ENCODE results near the gene ITPRIPL2.

ITPRIPL2 gene

DNA sequence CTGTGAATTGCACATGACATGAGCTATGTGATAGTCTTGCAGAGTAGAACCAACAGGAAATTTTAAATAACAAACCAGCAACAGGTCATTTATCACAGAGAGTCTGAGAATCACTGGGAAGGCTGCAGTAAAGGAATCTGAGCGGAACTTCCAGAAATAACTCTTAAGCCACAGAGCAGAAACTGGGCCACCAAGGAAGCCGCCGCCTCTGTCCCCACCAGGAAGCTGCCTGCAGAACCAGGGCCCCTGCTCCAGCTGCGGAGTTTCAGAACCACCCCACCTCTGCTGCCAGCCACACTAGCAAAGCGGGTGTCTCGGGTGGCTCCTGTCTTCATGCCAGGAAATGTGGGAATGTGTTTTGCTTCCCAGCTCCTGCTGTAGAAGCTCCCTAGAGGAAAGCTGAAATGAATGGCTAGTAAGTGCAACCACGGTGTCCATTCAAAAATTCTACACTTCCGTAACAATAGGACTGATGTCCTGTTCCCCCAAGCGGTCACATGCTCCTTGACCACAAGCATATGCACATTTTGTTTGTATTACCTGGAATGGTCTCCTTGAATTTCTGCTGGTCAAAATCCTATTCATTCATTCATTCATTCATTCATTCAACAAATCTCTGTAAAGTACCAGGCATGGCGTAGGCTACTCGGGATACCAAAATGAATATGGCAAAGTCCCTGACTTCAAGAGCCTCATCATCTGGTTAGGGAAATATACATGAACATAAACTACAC, 7.7 kb upstream of the ITPRIPL2 start:
- FAIRE-seq, result no peak
- TF ChIP-seq POLR2A (IDR thresholded peaks at IDR 0.05; ENCODE audit: low read depth, low read length), result no peak
- no peak for TF ChIP-seq POU2F2 (IDR thresholded peaks at IDR 0.05; ENCODE audit: low read depth, low read length)
- no peak for TF ChIP-seq PAX5 (IDR thresholded peaks at IDR 0.05; ENCODE audit: insufficient read depth, low read length, severe bottlenecking)
- TF ChIP-seq SPI1 (IDR thresholded peaks at IDR 0.05; ENCODE audit: low read depth, low read length), result no peak
- TF ChIP-seq POLR2AphosphoS5 (IDR thresholded peaks at IDR 0.05; ENCODE audit: low read depth, low read length), result no peak
- TF ChIP-seq TAF1 (IDR thresholded peaks at IDR 0.05; ENCODE audit: low read depth, low read length), result no peak
- DNase-seq (ENCODE audit: insufficient read length, low spot score), result no peak

DNA sequence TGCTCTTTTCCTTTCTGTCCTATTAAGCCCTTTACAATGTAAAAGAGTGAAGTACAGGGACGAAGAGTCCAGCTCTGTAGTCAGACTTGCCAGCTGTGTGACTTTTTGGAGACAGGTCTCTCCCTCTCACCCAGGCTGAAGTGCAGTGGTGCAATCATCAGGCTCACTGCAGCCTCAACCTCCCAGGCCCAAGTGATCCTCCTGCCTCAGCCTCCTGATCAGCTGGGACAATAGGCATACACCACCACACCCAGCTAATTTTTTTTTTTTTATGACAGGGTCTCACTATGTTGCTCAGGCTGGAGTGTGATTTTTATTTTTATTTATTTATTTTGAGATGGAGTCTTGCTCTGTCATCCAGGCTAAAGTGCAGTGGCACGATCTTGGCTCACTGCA, 7.1 kb upstream of the ITPRIPL2 start:
- TF ChIP-seq POLR2A (IDR thresholded peaks at IDR 0.05; ENCODE audit: low read depth, low read length), result no peak
- no peak for TF ChIP-seq POU2F2 (IDR thresholded peaks at IDR 0.05; ENCODE audit: low read depth, low read length)
- no peak for TF ChIP-seq SPI1 (IDR thresholded peaks at IDR 0.05; ENCODE audit: low read depth, low read length)
- TF ChIP-seq PAX5 (IDR thresholded peaks at IDR 0.05; ENCODE audit: insufficient read depth, low read length, severe bottlenecking), result no peak
- no peak for TF ChIP-seq POLR2AphosphoS5 (IDR thresholded peaks at IDR 0.05; ENCODE audit: low read depth, low read length)
- TF ChIP-seq TAF1 (IDR thresholded peaks at IDR 0.05; ENCODE audit: low read depth, low read length), result no peak
- FAIRE-seq, result no peak
- DNase-seq (ENCODE audit: insufficient read length, low spot score), result no peak

DNA sequence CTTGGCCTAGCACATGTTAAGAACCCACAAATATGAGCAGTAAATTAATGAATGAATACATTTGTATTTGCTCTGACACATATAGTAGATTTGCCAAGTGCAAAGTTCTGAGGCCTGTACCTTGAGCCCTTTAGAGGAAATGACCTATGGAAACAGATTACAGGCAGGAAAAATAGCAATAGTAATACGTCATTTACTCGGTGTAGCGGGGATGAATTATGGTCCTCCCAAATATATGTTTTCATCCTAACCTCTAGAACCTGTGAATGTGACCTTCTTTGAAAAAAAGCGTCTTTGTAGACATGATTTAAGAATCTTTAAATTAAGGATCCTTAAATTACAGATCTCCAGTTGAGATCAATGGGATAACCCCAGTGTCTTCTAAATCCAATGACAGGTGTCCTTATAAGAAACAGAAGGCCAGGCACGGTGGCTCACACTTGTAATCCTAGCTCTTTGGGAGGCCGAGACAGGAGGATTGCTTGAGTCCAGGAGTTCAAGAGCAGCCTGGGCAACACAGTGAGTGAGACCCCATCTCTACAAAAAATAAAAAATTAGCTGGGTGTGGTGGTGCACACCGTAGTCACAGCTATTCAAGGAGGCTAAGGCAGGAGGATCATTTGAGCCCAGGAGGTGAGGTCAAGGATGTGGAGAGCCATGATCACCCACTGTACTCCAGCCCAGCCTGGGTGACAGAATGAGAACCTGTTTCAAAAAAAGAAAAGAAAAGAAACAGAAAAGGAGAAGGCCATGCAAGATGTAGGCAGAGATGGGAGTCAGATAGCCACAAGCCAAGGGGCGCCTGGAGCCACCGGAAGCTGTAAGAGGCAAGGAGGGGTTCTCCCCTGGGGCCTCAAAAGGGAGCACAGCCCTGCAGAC, 5.1 kb upstream of the ITPRIPL2 start:
- DNase-seq (ENCODE audit: insufficient read length, low spot score) (no peak), FAIRE-seq (no peak)
- TF ChIP-seq POLR2A (IDR thresholded peaks at IDR 0.05; ENCODE audit: low read depth, low read length), result no peak
- TF ChIP-seq PAX5 (IDR thresholded peaks at IDR 0.05; ENCODE audit: insufficient read depth, low read length, severe bottlenecking), result no peak
- no peak for TF ChIP-seq POU2F2 (IDR thresholded peaks at IDR 0.05; ENCODE audit: low read depth, low read length)
- TF ChIP-seq TAF1 (IDR thresholded peaks at IDR 0.05; ENCODE audit: low read depth, low read length), result no peak
- no peak for TF ChIP-seq POLR2AphosphoS5 (IDR thresholded peaks at IDR 0.05; ENCODE audit: low read depth, low read length)
- TF ChIP-seq SPI1 (IDR thresholded peaks at IDR 0.05; ENCODE audit: low read depth, low read length), result no peak

DNA sequence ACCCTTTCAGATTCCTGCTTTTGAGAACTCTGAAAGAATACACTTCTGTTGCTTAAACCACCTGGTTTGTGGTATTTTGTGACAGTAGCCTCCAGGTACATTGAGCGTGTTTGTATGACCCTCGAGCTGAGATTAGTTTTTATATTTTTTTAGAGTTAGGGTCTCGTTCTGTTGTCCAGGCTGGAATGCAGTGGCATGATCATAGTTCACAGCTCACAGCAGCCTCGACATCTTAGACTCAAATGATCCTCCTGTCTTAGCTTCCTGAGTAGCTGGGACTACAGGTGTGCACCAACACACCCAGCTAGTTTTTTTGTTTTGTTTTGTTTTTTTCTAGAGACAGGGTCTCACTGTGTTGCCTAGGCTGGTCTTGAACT, 4.5 kb upstream of the ITPRIPL2 start:
- FAIRE-seq (no peak), DNase-seq (ENCODE audit: insufficient read length, low spot score) (no peak)
- TF ChIP-seq PAX5 (IDR thresholded peaks at IDR 0.05; ENCODE audit: insufficient read depth, low read length, severe bottlenecking), result no peak
- no peak for TF ChIP-seq TAF1 (IDR thresholded peaks at IDR 0.05; ENCODE audit: low read depth, low read length)
- TF ChIP-seq SPI1 (IDR thresholded peaks at IDR 0.05; ENCODE audit: low read depth, low read length), result no peak
- no peak for TF ChIP-seq POLR2A (IDR thresholded peaks at IDR 0.05; ENCODE audit: low read depth, low read length)
- no peak for TF ChIP-seq POU2F2 (IDR thresholded peaks at IDR 0.05; ENCODE audit: low read depth, low read length)
- TF ChIP-seq POLR2AphosphoS5 (IDR thresholded peaks at IDR 0.05; ENCODE audit: low read depth, low read length), result no peak

DNA sequence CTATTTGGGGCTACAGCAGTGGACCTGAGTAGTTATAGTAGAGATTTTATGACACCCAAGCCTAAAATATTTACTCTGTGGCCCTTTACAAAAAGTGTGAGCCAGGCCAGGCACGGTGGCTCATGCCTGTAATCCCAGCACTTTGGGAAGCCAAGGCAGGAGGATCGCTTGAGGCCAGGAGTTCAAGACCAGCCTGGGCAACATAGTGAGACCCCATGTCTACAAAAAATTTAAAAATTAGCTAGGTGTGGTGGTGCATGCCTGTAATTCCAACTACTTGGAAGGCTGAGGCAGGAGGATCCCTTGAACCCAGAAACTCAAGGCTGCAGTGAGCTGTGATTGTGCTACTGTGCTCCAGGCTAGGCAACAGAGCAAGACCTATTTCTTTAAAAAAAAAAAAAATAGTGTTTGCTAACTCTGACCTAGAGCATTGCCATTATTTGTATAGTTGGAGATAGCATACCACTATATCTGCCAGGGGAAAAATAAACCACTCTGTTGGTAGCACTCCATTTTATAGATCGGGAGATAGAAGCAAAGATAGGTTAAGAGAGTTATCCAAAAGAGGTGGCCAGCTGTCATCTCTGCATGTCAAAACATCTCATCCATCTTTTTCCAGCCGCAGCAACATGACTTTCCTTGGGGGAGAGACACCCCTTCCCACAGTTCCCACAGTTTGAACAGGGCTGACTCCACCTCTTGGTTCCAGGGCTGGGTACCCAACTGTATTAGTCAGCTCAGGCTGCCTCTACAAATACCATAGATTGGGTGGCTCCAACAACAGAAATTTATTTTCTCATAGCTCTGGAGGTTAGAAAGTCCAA, 3.0 kb upstream of the ITPRIPL2 start:
- DNase-seq (ENCODE audit: insufficient read length, low spot score), result no peak
- no peak for FAIRE-seq
- no peak for TF ChIP-seq TAF1 (IDR thresholded peaks at IDR 0.05; ENCODE audit: low read depth, low read length)
- TF ChIP-seq SPI1 (IDR thresholded peaks at IDR 0.05; ENCODE audit: low read depth, low read length), result no peak
- no peak for TF ChIP-seq POU2F2 (IDR thresholded peaks at IDR 0.05; ENCODE audit: low read depth, low read length)
- TF ChIP-seq POLR2A (IDR thresholded peaks at IDR 0.05; ENCODE audit: low read depth, low read length), result no peak
- TF ChIP-seq PAX5 (IDR thresholded peaks at IDR 0.05; ENCODE audit: insufficient read depth, low read length, severe bottlenecking), result no peak
- no peak for TF ChIP-seq POLR2AphosphoS5 (IDR thresholded peaks at IDR 0.05; ENCODE audit: low read depth, low read length)

DNA sequence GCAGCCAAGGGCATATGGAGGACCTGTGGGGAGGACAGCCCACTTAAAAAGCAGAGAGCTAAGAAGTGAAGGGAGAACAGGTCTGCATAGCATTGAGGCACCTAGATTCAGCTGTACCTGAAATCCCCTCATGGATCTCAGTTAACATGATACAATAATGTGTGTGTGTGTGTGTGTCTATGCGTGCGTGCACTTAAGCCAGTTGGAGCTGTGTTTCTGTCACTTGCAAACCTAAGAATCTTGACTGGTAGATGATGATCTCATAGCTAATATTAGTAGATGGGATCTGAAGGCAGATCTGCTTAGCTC, 1.7 kb upstream of the ITPRIPL2 start:
- DNase-seq (ENCODE audit: insufficient read length, low spot score), result no peak
- TF ChIP-seq SPI1 (IDR thresholded peaks at IDR 0.05; ENCODE audit: low read depth, low read length) (no peak), TAF1 (IDR thresholded peaks at IDR 0.05; ENCODE audit: low read depth, low read length) (no peak), POU2F2 (IDR thresholded peaks at IDR 0.05; ENCODE audit: low read depth, low read length) (no peak), POLR2AphosphoS5 (IDR thresholded peaks at IDR 0.05; ENCODE audit: low read depth, low read length) (no peak), PAX5 (IDR thresholded peaks at IDR 0.05; ENCODE audit: insufficient read depth, low read length, severe bottlenecking) (no peak), POLR2A (IDR thresholded peaks at IDR 0.05; ENCODE audit: low read depth, low read length) (no peak)
- no peak for FAIRE-seq

DNA sequence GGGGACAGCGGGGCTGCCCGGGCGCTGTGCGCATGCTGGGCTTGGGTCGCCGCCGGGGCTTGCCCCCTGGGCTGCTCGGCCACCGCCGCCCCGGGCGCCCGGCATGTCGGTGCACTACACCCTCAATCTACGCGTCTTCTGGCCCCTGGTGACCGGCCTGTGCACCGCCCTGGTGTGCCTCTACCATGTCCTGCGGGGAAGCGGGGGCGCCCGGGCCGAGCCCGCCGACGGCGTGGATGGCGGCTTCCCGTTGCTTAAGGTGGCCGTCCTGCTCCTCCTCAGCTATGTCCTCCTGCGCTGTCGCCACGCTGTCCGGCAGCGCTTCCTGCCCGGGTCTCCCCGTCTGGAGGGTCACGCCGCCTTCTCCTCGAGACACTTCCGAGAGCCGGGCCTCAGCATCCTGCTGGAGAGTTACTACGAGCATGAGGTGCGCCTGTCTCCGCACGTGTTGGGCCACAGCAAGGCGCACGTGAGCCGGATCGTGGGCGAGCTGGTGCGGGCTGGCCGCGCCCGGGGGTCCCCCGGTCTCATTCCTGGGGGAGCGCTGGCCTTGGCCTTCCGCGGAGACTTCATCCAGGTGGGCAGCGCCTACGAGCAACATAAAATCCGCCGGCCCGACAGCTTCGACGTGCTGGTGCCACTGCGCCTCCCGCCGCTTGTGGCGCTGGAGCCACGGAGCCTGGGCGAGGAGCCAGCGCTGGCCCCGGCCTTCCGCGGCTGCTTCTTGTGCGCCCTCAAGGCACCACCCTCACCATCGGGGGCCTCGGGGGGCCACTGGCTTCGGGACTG, 789 bp downstream of the ITPRIPL2 start:
- DNase-seq (ENCODE audit: insufficient read length, low spot score) (peak; percentile 43), FAIRE-seq (no peak)
- TF ChIP-seq POLR2AphosphoS5 (IDR thresholded peaks at IDR 0.05; ENCODE audit: low read depth, low read length) (no peak), TAF1 (IDR thresholded peaks at IDR 0.05; ENCODE audit: low read depth, low read length) (no peak), POLR2A (IDR thresholded peaks at IDR 0.05; ENCODE audit: low read depth, low read length) (no peak)

DNA sequence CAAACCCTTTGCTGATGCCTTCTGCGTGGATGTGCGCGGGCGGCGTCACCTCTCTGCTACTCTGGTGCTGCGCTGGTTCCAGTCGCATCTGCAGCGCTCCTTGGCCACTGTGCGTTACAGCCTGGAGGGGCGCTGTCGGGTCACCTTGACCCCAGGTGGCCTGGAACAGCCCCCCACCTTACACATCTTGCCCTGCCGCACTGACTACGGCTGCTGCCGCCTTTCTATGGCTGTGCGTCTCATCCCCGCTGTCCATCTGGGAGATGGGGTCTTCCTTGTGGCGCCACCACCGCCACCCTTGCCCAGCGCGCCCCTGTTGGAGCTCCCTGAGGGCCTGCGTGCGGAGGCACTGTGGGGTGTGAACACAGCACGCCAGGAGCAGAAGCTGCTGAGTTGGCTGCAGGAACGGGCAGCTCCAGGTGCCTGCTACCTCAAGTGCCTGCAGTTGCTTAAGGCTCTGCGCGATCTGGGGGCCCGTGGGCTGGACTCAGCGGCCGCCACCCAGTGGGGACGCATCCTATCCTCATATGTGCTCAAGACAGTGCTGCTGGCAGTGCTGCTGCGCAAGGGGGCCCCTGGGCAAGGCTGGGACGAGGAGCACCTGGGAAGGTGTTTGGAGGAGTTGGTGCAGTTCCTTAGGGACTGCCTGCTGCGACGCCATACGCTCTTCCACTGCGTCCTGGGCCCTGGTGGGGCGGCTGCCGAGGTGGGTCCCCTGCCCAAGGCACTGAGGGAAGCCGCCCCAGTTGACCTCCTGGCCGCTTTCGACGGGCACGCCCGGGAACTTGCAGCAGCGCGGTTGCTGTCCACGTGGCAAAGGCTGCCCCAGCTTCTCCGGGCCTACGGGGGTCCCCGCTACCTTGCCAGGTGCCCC, 1.6 kb downstream of the ITPRIPL2 start:
- DNase-seq (ENCODE audit: insufficient read length, low spot score) (no peak), FAIRE-seq (no peak)
- TF ChIP-seq TAF1 (IDR thresholded peaks at IDR 0.05; ENCODE audit: low read depth, low read length) (no peak), POU2F2 (IDR thresholded peaks at IDR 0.05; ENCODE audit: low read depth, low read length) (no peak), POLR2A (IDR thresholded peaks at IDR 0.05; ENCODE audit: low read depth, low read length) (no peak), SPI1 (IDR thresholded peaks at IDR 0.05; ENCODE audit: low read depth, low read length) (no peak)

Data from GM12891 (cell line).